PC-3 (cell line): ENCODE measurements around the gene SFI1.

ENCODE experiments used
- EZH2 ChIP-seq: fragments of 300-600 bp; sonication (generic); IDR thresholded peaks from one replicate; pipeline ENCODE4 v1.6.1; 2017; ENCODE audit warnings: antibody characterized with exemption, mild to moderate bottlenecking, low read length; ENCODE audit not compliant: unreplicated experiment
- EZH2phosphoT487 ChIP-seq: fragments of 300-600 bp; sonication (generic); IDR thresholded peaks from 2 replicates; pipeline ENCODE4 v1.6.1; 2018; ENCODE audit warnings: mild to moderate bottlenecking, antibody characterized with exemption, low read length, borderline replicate concordance
- TF ChIP-seq, protein P1 (sequence below): fragments of 300-600 bp; sonication (generic); conservative IDR thresholded peaks from 2 replicates; pipeline ENCODE4 v1.5.1; 2017; ENCODE audit warnings: antibody characterized with exemption, low read depth, mild to moderate bottlenecking, low read length

- TF ChIP-seq, protein P1, sequence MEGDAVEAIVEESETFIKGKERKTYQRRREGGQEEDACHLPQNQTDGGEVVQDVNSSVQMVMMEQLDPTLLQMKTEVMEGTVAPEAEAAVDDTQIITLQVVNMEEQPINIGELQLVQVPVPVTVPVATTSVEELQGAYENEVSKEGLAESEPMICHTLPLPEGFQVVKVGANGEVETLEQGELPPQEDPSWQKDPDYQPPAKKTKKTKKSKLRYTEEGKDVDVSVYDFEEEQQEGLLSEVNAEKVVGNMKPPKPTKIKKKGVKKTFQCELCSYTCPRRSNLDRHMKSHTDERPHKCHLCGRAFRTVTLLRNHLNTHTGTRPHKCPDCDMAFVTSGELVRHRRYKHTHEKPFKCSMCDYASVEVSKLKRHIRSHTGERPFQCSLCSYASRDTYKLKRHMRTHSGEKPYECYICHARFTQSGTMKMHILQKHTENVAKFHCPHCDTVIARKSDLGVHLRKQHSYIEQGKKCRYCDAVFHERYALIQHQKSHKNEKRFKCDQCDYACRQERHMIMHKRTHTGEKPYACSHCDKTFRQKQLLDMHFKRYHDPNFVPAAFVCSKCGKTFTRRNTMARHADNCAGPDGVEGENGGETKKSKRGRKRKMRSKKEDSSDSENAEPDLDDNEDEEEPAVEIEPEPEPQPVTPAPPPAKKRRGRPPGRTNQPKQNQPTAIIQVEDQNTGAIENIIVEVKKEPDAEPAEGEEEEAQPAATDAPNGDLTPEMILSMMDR = no peak
- TF ChIP-seq EZH2 = no peak
- no peak for TF ChIP-seq EZH2phosphoT487
Measured at GRCh38 chr22:31616315-31616980, 120.1 kb downstream of the SFI1 start.
